ENCODE measurements around the gene NPIPB8. TPM values are rescaled to one million over a fixed set of nuclear protein-coding genes. Genes with fewer than 3 reads are reported as not detected.
"Not testable (repeated sequence)": the region's sequence is repeated elsewhere in the genome, so short reads cannot be mapped to it uniquely, and the experiment has no call there.

Gene NPIPB8
- total RNA-seq, 2 experiments from 2014 or later, result 0.27 TPM; not detected in 1

- H3K4me1 Mint-ChIP-seq (ENCODE audit: low read depth); H3K4me3 Mint-ChIP-seq; intact Hi-C loops (cut with micrococcal nuclease); POLR2A ChIA-PET; H3K36me3 Mint-ChIP-seq; DNase-seq; CTCF ChIA-PET; H3K27me3 Mint-ChIP-seq; H3K9me3 Mint-ChIP-seq; H3K27ac Mint-ChIP-seq: not testable (repeated sequence)
Measured at GRCh38 chr16:28599377-28600285, 38.2 kb upstream of the NPIPB8 start.

- intact Hi-C loops (cut with micrococcal nuclease); POLR2A ChIA-PET; H3K4me3 Mint-ChIP-seq; H3K27ac Mint-ChIP-seq; CTCF ChIA-PET; DNase-seq; H3K27me3 Mint-ChIP-seq; H3K4me1 Mint-ChIP-seq (ENCODE audit: low read depth); H3K36me3 Mint-ChIP-seq; H3K9me3 Mint-ChIP-seq: not testable (repeated sequence)
Measured at GRCh38 chr16:28600965-28601364, 36.9 kb upstream of the NPIPB8 start.

- intact Hi-C loops (cut with micrococcal nuclease); H3K4me1 Mint-ChIP-seq (ENCODE audit: low read depth); H3K9me3 Mint-ChIP-seq; POLR2A ChIA-PET; DNase-seq; H3K27me3 Mint-ChIP-seq; CTCF ChIA-PET; H3K27ac Mint-ChIP-seq; H3K4me3 Mint-ChIP-seq; H3K36me3 Mint-ChIP-seq: not testable (repeated sequence)
Measured at GRCh38 chr16:28601589-28601988, 36.3 kb upstream of the NPIPB8 start.

- H3K9me3 Mint-ChIP-seq; POLR2A ChIA-PET; CTCF ChIA-PET; H3K27me3 Mint-ChIP-seq; H3K27ac Mint-ChIP-seq; H3K4me1 Mint-ChIP-seq (ENCODE audit: low read depth); H3K36me3 Mint-ChIP-seq; intact Hi-C loops (cut with micrococcal nuclease); H3K4me3 Mint-ChIP-seq; DNase-seq: not testable (repeated sequence)
Measured at GRCh38 chr16:28602062-28602461, 35.8 kb upstream of the NPIPB8 start.

- Mint-ChIP-seq H3K27me3 (no peaks in the 10 kb centered on the region), H3K36me3 (peaks cover 2% of the 10 kb centered on the region), H3K4me1 (ENCODE audit: low read depth) (no peaks in the 10 kb centered on the region), H3K27ac (no peak overlapping the region), H3K9me3 (no peaks in the 10 kb centered on the region), H3K4me3 (no peak overlapping the region)
- CTCF ChIA-PET, result no interaction called here
- DNase-seq, result no peak
- intact Hi-C loops (cut with micrococcal nuclease), result no loop called here
- POLR2A ChIA-PET, result no interaction called here
Measured at GRCh38 chr16:28602529-28602928, 35.3 kb upstream of the NPIPB8 start.

- Mint-ChIP-seq H3K4me1 (ENCODE audit: low read depth) (no peaks in the 10 kb centered on the region), H3K4me3 (no peak overlapping the region), H3K9me3 (no peaks in the 10 kb centered on the region), H3K36me3 (peaks cover 2% of the 10 kb centered on the region), H3K27ac (no peak overlapping the region), H3K27me3 (no peaks in the 10 kb centered on the region)
- ChIA-PET CTCF (no interaction called here), POLR2A (no interaction called here)
- intact Hi-C loops (cut with micrococcal nuclease), result no loop called here
- DNase-seq, result no peak
Measured at GRCh38 chr16:28603381-28604185, 34.3 kb upstream of the NPIPB8 start.

GRCh38 chr16:28604186-28604565 lies 33.7 kb upstream of the NPIPB8 start:
- H3K27me3 Mint-ChIP-seq, result no peaks in the 10 kb centered on the region
- H3K36me3 Mint-ChIP-seq, result peaks cover 2% of the 10 kb centered on the region
- H3K4me3 Mint-ChIP-seq, result no peak overlapping the region
- ChIA-PET CTCF (no interaction called here), POLR2A (no interaction called here)
- H3K27ac Mint-ChIP-seq, result no peak overlapping the region
- DNase-seq, result no peak
- no peaks in the 10 kb centered on the region for H3K4me1 Mint-ChIP-seq (ENCODE audit: low read depth)
- intact Hi-C loops (cut with micrococcal nuclease), result no loop called here
- H3K9me3 Mint-ChIP-seq, result no peaks in the 10 kb centered on the region

GRCh38 chr16:28606291-28607115 lies 31.4 kb upstream of the NPIPB8 start:
- H3K9me3 Mint-ChIP-seq, result no peaks in the 10 kb centered on the region
- no peak overlapping the region for H3K27ac Mint-ChIP-seq
- H3K36me3 Mint-ChIP-seq, result peaks cover 2% of the 10 kb centered on the region
- H3K4me3 Mint-ChIP-seq, result no peak overlapping the region
- H3K4me1 Mint-ChIP-seq (ENCODE audit: low read depth), result peaks cover 4% of the 10 kb centered on the region
- DNase-seq, result no peak
- no peaks in the 10 kb centered on the region for H3K27me3 Mint-ChIP-seq
- ChIA-PET CTCF (no interaction called here), POLR2A (no interaction called here)
- intact Hi-C loops (cut with micrococcal nuclease), result no loop called here

- no peak for DNase-seq
- Mint-ChIP-seq H3K4me1 (ENCODE audit: low read depth) (peaks cover 4% of the 10 kb centered on the region), H3K36me3 (peaks cover 2% of the 10 kb centered on the region), H3K27ac (no peak overlapping the region), H3K4me3 (no peak overlapping the region), H3K27me3 (no peaks in the 10 kb centered on the region), H3K9me3 (no peaks in the 10 kb centered on the region)
- ChIA-PET CTCF (no interaction called here), POLR2A (no interaction called here)
- intact Hi-C loops (cut with micrococcal nuclease), result no loop called here
Measured at GRCh38 chr16:28607116-28607623, 30.7 kb upstream of the NPIPB8 start.

- H3K4me3 Mint-ChIP-seq; H3K36me3 Mint-ChIP-seq; DNase-seq; H3K27ac Mint-ChIP-seq; POLR2A ChIA-PET; intact Hi-C loops (cut with micrococcal nuclease); H3K4me1 Mint-ChIP-seq (ENCODE audit: low read depth); H3K9me3 Mint-ChIP-seq; H3K27me3 Mint-ChIP-seq; CTCF ChIA-PET: not testable (repeated sequence)
Measured at GRCh38 chr16:28607681-28608495, 30.0 kb upstream of the NPIPB8 start.

GRCh38 chr16:28608496-28608808 lies 29.4 kb upstream of the NPIPB8 start:
- CTCF ChIA-PET, result not testable (repeated sequence)

More at GRCh38 chr16:28608496-28608808, 29.4 kb upstream of the NPIPB8 start:
- H3K27ac Mint-ChIP-seq; H3K36me3 Mint-ChIP-seq; DNase-seq; H3K9me3 Mint-ChIP-seq; intact Hi-C loops (cut with micrococcal nuclease); H3K27me3 Mint-ChIP-seq; H3K4me3 Mint-ChIP-seq; POLR2A ChIA-PET; H3K4me1 Mint-ChIP-seq (ENCODE audit: low read depth): not testable (repeated sequence)

Measured in activated CD4-positive, alpha-beta memory T cell treated with anti-CD3 and anti-CD28 coated beads for 36 hours (primary cell).